ENCODE data around the gene CNPY1.

DNA sequence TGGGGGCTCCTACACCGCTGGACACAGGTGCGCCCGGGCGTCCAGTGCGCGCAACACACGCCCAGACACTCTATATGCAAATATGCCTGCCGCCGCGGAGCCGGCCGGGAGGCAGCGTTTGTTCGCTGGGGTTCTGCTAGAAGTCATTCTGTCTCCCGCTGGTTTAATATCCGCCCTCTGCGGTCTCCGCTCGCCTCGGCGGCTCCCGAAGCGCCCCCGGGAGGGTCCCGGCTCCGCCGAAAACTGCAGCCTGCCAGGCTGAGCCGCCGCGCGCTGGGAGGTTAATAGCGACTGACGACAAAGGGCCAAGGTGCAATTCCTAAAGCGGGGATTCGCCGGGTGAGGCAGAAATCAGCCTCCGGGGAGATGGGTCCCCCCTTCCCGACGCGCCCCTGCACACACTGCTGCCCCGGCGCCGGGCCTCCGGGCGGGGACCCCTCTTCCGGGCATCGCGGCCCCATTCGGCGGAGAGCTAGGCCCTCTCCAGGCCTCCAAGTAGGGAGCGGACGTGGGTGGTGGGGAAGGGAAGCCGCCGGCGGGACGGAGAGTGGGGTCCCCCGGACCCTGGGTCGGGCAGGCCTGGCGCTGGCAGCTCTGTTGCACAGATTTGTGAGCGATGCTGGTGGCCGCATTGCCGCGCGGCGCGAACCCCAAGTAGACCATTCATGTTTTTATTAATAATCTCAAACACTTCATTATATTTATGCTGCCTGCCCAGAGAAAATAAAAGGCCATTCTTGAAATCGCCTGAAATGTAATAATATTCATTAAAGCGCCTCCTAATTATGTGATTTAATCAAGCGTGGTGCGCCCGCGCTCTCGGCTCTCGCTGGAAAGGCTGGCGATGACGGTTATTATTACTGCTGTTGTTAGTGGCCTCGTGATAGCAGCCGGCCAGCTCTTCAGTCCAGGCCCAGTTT, 79.3 kb downstream of the CNPY1 start:
- TF ChIP-seq POLR2A (IDR thresholded peaks at IDR 0.05) (no peak), EP300 (IDR thresholded peaks at IDR 0.05) (no peak)
- TF ChIP-seq, protein P1, sequence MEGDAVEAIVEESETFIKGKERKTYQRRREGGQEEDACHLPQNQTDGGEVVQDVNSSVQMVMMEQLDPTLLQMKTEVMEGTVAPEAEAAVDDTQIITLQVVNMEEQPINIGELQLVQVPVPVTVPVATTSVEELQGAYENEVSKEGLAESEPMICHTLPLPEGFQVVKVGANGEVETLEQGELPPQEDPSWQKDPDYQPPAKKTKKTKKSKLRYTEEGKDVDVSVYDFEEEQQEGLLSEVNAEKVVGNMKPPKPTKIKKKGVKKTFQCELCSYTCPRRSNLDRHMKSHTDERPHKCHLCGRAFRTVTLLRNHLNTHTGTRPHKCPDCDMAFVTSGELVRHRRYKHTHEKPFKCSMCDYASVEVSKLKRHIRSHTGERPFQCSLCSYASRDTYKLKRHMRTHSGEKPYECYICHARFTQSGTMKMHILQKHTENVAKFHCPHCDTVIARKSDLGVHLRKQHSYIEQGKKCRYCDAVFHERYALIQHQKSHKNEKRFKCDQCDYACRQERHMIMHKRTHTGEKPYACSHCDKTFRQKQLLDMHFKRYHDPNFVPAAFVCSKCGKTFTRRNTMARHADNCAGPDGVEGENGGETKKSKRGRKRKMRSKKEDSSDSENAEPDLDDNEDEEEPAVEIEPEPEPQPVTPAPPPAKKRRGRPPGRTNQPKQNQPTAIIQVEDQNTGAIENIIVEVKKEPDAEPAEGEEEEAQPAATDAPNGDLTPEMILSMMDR (IDR thresholded peaks at IDR 0.05): no peak
